HG02642 (cell line): Measurements from ENCODE around the gene C17orf107.

Source experiments
- ATAC-seq: cut with Tn5 transposase; IDR thresholded peaks from one replicate; pipeline ENCODE4 v1.9.1; 2021; ENCODE audit warnings: mild to moderate bottlenecking; ENCODE audit not compliant: unreplicated experiment, poor library complexity

C17orf107 gene

GRCh38 chr17:4870855-4871254 lies 28.5 kb upstream of the C17orf107 start:
- ATAC-seq: no peak

DNA sequence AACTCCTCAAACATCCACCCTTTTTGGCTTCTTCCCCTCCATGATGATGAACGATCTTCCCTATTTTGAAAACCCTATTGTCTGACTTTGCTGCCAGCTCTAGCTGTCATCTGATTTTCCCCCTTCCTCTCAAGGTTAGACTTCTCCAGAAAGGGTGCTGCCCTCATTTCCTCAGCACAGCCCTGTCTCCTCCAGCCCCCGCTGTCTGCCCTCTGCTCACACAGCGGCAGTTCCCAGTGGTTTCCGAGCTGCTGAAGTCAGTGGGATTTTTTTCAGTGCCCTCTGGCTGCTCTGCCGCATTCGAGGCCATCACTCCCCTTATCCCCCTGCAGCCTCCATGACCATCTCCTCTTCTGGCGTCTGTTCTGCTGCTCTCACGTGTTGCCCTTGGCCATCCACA lies 26.6 kb upstream of the C17orf107 start:
- no peak for ATAC-seq

DNA sequence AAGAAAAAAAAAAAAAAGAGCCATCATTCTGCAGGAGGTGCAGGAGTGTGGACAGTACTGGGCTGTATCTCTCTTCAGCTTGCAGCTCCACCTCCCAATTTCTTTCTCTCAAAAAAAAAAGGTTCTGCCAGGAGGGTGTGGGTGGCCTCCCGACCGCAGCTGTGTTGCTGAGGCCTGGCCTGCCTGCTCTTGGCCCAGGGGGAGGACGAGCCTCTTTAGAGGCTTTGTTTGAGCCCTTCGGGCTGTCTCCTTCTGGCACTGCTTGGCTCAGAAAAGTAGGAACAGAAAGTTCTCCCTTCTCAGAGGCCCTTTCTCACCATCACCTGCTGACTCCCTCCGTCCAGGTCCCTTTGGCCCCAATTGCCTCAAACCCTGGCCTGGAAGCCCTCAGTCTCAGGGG lies 22.2 kb upstream of the C17orf107 start:
- ATAC-seq: no peak

DNA sequence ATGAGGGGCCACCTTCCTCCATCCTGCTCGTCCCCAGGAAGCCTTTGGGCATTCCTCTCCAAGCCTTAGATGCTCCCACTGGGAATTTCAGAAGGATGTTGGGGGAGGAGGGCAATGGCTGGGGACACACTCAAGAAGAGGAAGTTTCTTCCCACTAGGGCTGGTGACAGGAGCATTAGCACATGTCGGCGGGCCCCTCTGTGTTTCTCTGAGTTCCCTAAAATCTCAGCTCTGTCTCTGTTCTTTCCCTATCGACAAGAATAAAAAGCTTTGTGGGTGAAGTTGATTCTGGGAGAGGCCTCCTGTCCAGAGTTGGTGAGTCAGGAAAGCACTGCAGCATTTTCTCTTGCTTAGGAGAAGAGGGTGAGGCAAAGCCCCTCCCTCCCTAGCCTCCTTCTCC lies 19.7 kb upstream of the C17orf107 start:
- ATAC-seq: no peak

DNA sequence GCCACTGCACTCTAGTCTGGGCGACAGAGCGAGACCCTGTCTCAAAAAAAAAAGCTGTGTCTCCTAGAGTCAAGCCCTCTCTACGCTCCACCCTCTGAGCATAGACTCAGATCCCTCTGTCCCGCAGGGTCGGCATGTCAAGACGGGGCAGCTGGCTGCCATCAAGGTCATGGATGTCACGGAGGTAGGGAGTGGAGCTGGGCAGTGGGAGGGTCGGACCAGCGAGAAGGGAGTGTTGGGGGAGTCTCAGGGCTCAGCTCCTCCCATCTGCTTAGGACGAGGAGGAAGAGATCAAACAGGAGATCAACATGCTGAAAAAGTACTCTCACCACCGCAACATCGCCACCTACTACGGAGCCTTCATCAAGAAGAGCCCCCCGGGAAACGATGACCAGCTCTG lies 18.5 kb upstream of the C17orf107 start:
- no peak for ATAC-seq

- ATAC-seq: no peak
Measured at GRCh38 chr17:4881761-4882555, 17.4 kb upstream of the C17orf107 start.

GRCh38 chr17:4884489-4884888 lies 14.8 kb upstream of the C17orf107 start:
- no peak for ATAC-seq

DNA sequence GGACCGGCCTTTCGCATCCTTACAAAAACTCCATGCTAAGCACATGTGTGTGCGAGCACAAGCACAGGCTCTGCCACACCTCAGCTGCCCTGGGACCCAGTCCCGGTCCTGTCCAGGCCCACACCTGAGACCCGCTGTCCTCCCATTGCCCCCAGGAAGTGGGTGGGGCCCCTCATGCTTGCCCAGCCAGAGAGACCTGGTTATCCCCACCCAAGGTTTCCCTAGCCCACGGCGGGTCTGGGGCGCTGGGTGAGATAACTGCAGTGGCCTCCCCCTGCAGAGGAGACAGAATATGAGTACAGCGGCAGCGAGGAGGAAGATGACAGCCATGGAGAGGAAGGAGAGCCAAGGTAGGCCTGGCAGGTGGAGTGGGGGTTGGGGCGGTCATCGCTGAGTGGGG lies 12.5 kb upstream of the C17orf107 start:
- ATAC-seq: no peak

GRCh38 chr17:4887581-4887980 lies 11.8 kb upstream of the C17orf107 start:
- no peak for ATAC-seq

DNA sequence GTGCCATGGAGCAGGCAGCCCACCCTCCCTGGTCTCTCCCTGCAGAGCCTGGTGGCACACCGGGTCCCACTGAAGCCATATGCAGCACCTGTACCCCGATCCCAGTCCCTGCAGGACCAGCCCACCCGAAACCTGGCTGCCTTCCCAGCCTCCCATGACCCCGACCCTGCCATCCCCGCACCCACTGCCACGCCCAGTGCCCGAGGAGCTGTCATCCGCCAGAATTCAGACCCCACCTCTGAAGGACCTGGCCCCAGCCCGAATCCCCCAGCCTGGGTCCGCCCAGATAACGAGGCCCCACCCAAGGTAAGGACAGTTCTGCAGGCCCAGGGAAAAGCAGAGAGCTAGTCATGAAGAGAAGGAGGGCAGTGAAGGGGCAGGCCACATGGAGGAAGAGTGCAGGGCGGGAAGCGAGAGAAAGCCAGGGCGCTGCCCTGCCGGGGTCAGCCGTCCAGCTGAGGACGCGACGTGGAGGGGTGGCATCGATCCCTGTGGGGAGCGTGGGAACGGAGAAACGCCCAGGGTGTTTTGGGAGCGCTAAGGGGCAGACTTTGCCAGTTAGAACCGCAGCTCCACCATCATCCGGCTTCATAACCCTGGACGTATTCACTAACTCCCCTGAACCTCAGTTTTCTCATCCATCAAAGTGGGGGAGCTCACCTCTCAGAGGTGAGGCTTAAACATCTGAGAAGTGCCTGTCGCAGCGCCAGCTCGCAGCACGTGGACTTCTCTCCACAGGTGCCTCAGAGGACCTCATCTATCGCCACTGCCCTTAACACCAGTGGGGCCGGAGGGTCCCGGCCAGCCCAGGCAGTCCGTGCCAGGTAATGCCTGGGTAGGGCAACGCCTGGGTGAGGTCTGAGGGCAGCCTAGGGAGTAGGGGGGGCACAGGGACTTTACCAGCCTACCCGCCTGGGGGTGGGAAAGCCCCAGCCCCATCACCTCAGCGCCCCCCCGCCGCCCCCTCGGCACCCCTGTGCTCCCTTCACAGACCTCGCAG lies 7.6 kb upstream of the C17orf107 start:
- no peak for ATAC-seq

GRCh38 chr17:4892499-4893221 lies 6.7 kb upstream of the C17orf107 start:
- no peak for ATAC-seq

DNA sequence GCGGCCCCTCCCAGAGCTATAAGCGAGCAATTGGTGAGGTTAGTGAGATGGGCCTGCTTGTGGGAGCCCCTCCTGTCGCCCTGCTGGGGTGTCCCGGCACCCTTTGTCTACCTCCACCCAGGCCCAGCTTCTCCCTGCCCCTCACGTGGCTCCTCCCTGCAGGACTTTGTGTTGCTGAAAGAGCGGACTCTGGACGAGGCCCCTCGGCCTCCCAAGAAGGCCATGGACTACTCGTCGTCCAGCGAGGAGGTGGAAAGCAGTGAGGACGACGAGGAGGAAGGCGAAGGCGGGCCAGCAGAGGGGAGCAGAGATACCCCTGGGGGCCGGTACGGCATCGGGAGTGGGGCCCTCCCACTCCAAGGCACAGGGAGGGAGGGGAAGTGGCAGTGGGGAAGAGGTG lies 6.1 kb upstream of the C17orf107 start:
- no peak for ATAC-seq

DNA sequence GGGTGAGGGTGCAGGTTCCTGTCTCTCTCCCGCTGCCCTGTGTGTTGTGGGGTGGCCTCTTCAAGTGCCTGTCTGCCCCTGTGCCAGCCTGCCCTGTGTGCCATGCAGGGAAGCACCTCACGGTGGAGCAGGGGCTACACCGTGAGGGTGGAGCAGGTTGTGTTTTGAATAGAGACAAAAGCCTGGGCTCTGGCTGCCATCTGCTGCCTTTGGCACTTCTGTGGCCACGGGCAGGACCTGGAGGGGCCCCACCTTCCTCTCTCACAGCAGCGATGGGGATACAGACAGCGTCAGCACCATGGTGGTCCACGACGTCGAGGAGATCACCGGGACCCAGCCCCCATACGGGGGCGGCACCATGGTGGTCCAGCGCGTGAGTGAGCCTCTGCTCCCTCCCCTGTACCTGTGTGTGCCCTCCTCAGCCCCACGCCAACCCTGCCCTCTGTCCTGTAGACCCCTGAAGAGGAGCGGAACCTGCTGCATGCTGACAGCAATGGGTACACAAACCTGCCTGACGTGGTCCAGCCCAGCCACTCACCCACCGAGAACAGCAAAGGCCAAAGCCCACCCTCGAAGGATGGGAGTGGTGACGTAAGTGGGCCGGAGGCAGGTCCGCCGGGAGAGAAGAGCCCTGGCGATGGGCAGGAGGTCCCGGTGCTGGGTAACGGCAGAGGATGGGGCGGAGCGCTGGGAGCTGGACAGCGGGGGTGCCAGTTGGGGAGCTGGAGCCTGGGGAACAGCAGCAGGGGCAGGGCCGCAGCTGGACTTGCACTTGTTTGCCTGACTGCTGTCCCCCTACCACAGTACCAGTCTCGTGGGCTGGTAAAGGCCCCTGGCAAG lies 5.4 kb upstream of the C17orf107 start:
- no peak for ATAC-seq

GRCh38 chr17:4895121-4895520 lies 4.2 kb upstream of the C17orf107 start:
- ATAC-seq: no peak

- no peak for ATAC-seq
Measured at GRCh38 chr17:4895657-4896331, 3.5 kb upstream of the C17orf107 start.

DNA sequence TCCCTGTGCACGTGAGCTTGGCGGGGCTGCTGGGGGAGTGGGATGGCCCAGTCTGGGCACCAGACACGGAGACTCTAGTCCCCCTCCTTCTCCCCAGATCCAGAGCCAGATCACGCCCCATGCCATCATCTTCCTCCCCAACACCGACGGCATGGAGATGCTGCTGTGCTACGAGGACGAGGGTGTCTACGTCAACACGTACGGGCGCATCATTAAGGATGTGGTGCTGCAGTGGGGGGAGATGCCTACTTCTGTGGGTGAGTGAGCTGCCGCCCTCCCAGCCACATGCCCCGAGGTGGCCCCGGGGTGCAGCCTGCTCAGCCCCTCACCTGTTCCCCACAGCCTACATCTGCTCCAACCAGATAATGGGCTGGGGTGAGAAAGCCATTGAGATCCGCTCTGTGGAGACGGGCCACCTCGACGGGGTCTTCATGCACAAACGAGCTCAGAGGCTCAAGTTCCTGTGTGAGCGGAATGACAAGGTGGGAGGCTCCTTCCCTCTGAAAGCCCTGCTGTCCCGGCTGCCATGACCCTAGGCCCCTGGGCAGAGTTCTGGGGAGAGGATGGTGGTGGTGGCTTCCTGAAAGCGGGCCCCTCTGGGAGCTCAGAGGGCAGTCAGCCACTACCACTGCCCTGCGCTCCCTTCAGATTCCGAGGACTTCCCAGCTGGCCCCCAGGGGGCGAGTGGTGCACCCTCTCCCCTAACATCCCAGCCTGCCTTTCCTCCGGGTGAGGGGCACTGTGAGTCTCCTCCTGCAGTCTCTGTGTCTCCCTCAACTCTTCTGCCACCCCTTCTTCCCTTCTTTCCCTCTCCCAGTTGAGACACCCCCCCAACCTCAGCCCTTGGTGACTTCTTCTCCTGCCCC lies 2.8 kb upstream of the C17orf107 start:
- no peak for ATAC-seq

- ATAC-seq: no peak
Measured at GRCh38 chr17:4897198-4897687, 2.1 kb upstream of the C17orf107 start.

DNA sequence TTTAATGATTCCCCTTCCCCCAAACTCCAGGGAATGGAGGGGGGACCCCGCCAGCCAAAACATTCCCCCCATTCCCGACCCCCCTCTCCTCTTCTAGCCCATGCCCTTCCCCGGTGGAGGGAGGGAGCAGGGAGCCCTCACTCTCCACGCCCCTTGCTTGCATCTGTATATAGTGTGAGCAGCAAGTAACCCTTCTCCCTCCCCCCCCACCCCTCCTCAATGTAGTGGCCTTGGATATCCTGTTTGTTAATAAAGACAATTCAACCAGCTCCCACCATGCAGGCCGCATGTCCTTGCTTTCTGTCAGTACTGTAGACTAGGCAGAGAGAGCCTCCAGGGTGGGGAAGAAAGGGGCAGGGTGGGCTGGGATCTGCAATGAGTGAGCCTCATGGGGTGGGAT lies 1.6 kb upstream of the C17orf107 start:
- ATAC-seq: no peak
